ENCODE measurements around the gene TMC8.

The TMC8 gene

GRCh38 chr17:78180083-78180482 lies 49.5 kb downstream of the TMC8 start:
- no peak for DNase-seq (ENCODE audit: low read depth, low spot score)

- no peak for DNase-seq (ENCODE audit: low read depth, low spot score)
Measured at GRCh38 chr17:78180508-78180907, 49.9 kb downstream of the TMC8 start.

- DNase-seq (ENCODE audit: low read depth, low spot score), result no peak
Measured at GRCh38 chr17:78182504-78182903, 51.9 kb downstream of the TMC8 start.

- no peak for DNase-seq (ENCODE audit: low read depth, low spot score)
Measured at GRCh38 chr17:78183916-78184315, 53.3 kb downstream of the TMC8 start.

- no peak for DNase-seq (ENCODE audit: low read depth, low spot score)
Measured at GRCh38 chr17:78184351-78184750, 53.8 kb downstream of the TMC8 start.

- DNase-seq (ENCODE audit: low read depth, low spot score), result no peak
Measured at GRCh38 chr17:78184868-78185267, 54.3 kb downstream of the TMC8 start.

- DNase-seq (ENCODE audit: low read depth, low spot score), result no peak
Measured at GRCh38 chr17:78185981-78186691, 55.6 kb downstream of the TMC8 start.

GRCh38 chr17:78186692-78187595 lies 56.4 kb downstream of the TMC8 start, which contains the start of the genes AFMID and TK1:
TSS of gene AFMID (plus strand) at chr17:78187362. CDS start at chr17:78187371, 9 bp downstream.
TSS of gene TK1 (minus strand) at chr17:78187052. CDS start at chr17:78186994, 58 bp downstream.
- DNase-seq (ENCODE audit: low read depth, low spot score), result peak; percentile 100
